ENCODE data around the gene SLC35G6.

DNA sequence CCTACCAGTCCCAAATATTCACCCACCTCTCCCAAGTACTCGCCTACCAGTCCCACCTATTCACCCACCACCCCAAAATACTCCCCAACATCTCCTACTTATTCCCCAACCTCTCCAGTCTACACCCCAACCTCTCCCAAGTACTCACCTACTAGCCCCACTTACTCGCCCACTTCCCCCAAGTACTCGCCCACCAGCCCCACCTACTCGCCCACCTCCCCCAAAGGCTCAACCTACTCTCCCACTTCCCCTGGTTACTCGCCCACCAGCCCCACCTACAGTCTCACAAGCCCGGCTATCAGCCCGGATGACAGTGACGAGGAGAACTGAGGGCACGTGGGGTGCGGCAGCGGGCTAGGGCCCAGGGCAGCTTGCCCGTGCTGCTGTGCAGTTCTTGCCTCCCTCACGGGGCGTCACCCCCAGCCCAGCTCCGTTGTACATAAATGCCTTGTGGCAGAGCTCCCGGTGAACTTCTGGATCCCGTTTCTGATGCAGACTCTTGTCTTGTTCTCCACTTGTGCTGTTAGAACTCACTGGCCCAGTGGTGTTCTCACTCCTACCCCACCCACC is 32.7 kb downstream of the SLC35G6 start:
- no peak for TF ChIP-seq TCF7L2 (IDR thresholded peaks at IDR 0.05; ENCODE audit: low read depth, low read length)
- TF ChIP-seq, protein P1, sequence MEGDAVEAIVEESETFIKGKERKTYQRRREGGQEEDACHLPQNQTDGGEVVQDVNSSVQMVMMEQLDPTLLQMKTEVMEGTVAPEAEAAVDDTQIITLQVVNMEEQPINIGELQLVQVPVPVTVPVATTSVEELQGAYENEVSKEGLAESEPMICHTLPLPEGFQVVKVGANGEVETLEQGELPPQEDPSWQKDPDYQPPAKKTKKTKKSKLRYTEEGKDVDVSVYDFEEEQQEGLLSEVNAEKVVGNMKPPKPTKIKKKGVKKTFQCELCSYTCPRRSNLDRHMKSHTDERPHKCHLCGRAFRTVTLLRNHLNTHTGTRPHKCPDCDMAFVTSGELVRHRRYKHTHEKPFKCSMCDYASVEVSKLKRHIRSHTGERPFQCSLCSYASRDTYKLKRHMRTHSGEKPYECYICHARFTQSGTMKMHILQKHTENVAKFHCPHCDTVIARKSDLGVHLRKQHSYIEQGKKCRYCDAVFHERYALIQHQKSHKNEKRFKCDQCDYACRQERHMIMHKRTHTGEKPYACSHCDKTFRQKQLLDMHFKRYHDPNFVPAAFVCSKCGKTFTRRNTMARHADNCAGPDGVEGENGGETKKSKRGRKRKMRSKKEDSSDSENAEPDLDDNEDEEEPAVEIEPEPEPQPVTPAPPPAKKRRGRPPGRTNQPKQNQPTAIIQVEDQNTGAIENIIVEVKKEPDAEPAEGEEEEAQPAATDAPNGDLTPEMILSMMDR (IDR thresholded peaks at IDR 0.05): no peak
